Activated CD8-positive, alpha-beta T cell treated with anti-CD3 and anti-CD28 coated beads, Interleukin-2, amount 10 ng/mL, durations not matched to agents 7 days and 5 days (primary cell): ENCODE measurements around the gene GIGYF2. TPM values are rescaled to one million over a fixed set of nuclear protein-coding genes. Genes with fewer than 3 reads are reported as not detected.

Experiments used
- ATAC-seq: fragments of 150-1000 bp; cut with Tn5 transposase; one replicate; pipeline ENCODE4 v1.10.0; 2021; ENCODE audit warnings: moderate library complexity
- CTCF ChIA-PET: fragments of 350-600 bp; sonication (Branson Sonifier 250); formaldehyde crosslinking; loops from one replicate; lab custom pipeline; 2021; ENCODE audit warnings: antibody characterized with exemption; lab: Charles Lee
- POLR2A ChIA-PET: fragments of 350-600 bp; sonication (Branson Sonifier 250); formaldehyde crosslinking; loops from one replicate; lab custom pipeline; 2021; ENCODE audit warnings: antibody characterized with exemption; lab: Charles Lee
- DNase-seq: peaks from one replicate; pipeline ENCODE4 v3.0.0-alpha.2; 2020
- H3K27ac Mint-ChIP-seq: one replicate; pipeline ENCODE4 v1.8.0; 2021; ENCODE audit warnings: mild to moderate bottlenecking, mixed read lengths
- H3K27me3 Mint-ChIP-seq: one replicate; pipeline ENCODE4 v1.8.0; 2021; ENCODE audit warnings: low read depth, mixed read lengths
- H3K36me3 Mint-ChIP-seq: one replicate; pipeline ENCODE4 v1.8.0; 2021; ENCODE audit warnings: low read depth, mixed read lengths
- H3K4me1 Mint-ChIP-seq: one replicate; pipeline ENCODE4 v1.8.0; 2021; ENCODE audit warnings: low read depth, mixed read lengths
- H3K4me3 Mint-ChIP-seq: one replicate; pipeline ENCODE4 v1.8.0; 2021; ENCODE audit warnings: mild to moderate bottlenecking, mixed read lengths
- H3K9me3 Mint-ChIP-seq: one replicate; pipeline ENCODE4 v1.8.0; 2022; ENCODE audit warnings: mixed read lengths; ENCODE audit not compliant: insufficient read depth
- total RNA-seq, 2 experiments: library from RNA; stranded (reverse); gene quantifications; one replicate each; pipeline ENCODE4 v1.2.3, GENCODE V29; 2021

GIGYF2 gene
- total RNA-seq, 2 experiments from 2014 or later, result 59.3 to 61.7 TPM

GRCh38 chr2:232771870-232772269 lies 74.7 kb downstream of the GIGYF2 start:
- Mint-ChIP-seq H3K4me1 (peaks cover 23% of the 10 kb centered on the region), H3K27me3 (no peaks in the 10 kb centered on the region), H3K4me3 (no peak overlapping the region), H3K27ac (peak overlapping the region; percentile 85), H3K36me3 (peaks cover 45% of the 10 kb centered on the region), H3K9me3 (no peaks in the 10 kb centered on the region)
- POLR2A ChIA-PET, result interaction anchor here (0.6 kb wide), 1 partner anchor 26 kb away, joined by 4 read pairs; no protein-coding TSS in a partner anchor
- no peak for ATAC-seq
- DNase-seq, result no peak
- CTCF ChIA-PET, result interaction anchor here (0.7 to 2.6 kb wide), 6 partner anchors 8 to 167 kb away, joined by 3 to 9 read pairs (median 3); no protein-coding TSS in a partner anchor

GRCh38 chr2:232772531-232772930 lies 75.4 kb downstream of the GIGYF2 start:
- Mint-ChIP-seq H3K9me3 (no peaks in the 10 kb centered on the region), H3K27me3 (no peaks in the 10 kb centered on the region), H3K27ac (peak overlapping the region; percentile 85), H3K4me3 (no peak overlapping the region), H3K4me1 (peaks cover 23% of the 10 kb centered on the region), H3K36me3 (peaks cover 45% of the 10 kb centered on the region)
- CTCF ChIA-PET, result interaction anchor here (1.1 to 2.6 kb wide), 9 partner anchors 11 to 167 kb away, joined by 3 to 9 read pairs (median 4); no protein-coding TSS in a partner anchor
- DNase-seq (peak; percentile 33), ATAC-seq (peak; percentile 88)
- POLR2A ChIA-PET, result interaction anchor here (0.8 kb wide), 1 partner anchor 75 kb away, joined by 3 read pairs; the partner anchor contains the start of gene GIGYF2

DNA sequence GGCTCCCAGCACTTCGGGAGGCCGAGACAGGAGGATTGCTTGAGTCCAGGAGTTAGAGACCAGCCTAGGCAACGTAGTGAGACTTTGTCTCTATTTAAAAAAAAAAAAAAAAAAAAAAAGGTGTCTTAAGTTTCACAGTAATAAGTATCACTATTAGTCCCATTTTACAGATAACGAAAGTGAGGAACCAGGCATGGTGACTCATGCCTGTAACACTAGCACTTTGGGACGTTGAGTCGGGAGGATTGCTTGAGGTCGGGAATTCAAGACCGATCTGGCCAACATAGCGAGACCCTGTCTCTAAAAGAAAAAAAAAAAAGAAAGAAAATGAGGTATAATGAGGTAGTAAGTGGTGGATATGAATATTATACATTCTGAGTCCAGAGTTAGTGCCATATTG lies 76.7 kb downstream of the GIGYF2 start:
- no peak for DNase-seq
- Mint-ChIP-seq H3K9me3 (no peaks in the 10 kb centered on the region), H3K36me3 (peaks cover 36% of the 10 kb centered on the region), H3K4me1 (peaks cover 23% of the 10 kb centered on the region), H3K27ac (no peak overlapping the region), H3K4me3 (no peak overlapping the region), H3K27me3 (no peaks in the 10 kb centered on the region)
- ATAC-seq, result no peak
- CTCF ChIA-PET, result interaction anchor here (0.9 to 2.6 kb wide), 8 partner anchors 8 to 169 kb away, joined by 3 to 9 read pairs (median 4); no protein-coding TSS in a partner anchor
- POLR2A ChIA-PET, result no interaction called here

DNA sequence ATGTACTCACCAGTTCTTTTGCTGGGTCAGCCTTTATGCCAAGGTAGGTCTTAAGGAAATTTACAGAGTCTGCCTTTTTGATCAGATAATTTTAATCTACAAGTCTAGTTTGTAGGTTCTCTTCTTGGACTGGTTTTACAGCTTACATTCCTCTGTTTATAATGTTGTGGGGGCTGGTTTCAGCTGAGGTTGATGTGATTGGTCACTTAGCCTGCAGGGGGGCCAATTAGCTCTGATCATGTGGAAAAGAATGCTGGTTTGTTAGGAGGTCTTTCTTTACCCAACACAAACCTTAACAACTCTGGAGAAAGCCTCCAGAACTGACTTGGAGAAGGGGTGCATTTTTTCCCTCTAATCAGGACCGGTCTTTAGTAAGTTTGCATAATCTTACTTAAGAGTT lies 79.3 kb downstream of the GIGYF2 start, which contains the start of gene KCNJ13:
Gene KCNJ13, minus strand, starts transcription at position 131 of the 400 bp plus-strand sequence. CDS start 5,203 bp downstream, outside the sequence.
- Mint-ChIP-seq H3K4me3 (no peak within 1 kb of the TSS), H3K27me3 (no peaks in the 10 kb centered on the region), H3K27ac (no peak within 1 kb of the TSS), H3K4me1 (peaks cover 17% of the 10 kb centered on the region), H3K9me3 (no peaks in the 10 kb centered on the region), H3K36me3 (peaks cover 24% of the 10 kb centered on the region)
- CTCF ChIA-PET, result no interaction called here
- DNase-seq (no peak), ATAC-seq (no peak)
- POLR2A ChIA-PET, result no interaction called here

GRCh38 chr2:232777276-232777675 lies 80.1 kb downstream of the GIGYF2 start:
- POLR2A ChIA-PET, result no interaction called here

GRCh38 chr2:232779465-232779864 lies 82.3 kb downstream of the GIGYF2 start:
- ATAC-seq, result no peak
- Mint-ChIP-seq H3K4me1 (peaks cover 8% of the 10 kb centered on the region), H3K27me3 (no peaks in the 10 kb centered on the region), H3K36me3 (peaks cover 19% of the 10 kb centered on the region), H3K4me3 (no peak overlapping the region), H3K9me3 (no peaks in the 10 kb centered on the region), H3K27ac (no peak overlapping the region)
- CTCF ChIA-PET, result interaction anchor here (1.4 kb wide), 1 partner anchor 472 kb away, joined by 3 read pairs; the partner anchor contains the start of gene ATG16L1
- no peak for DNase-seq
- POLR2A ChIA-PET, result no interaction called here

More at GRCh38 chr2:232777276-232777675, 80.1 kb downstream of the GIGYF2 start:
- Mint-ChIP-seq H3K9me3 (no peaks in the 10 kb centered on the region), H3K4me3 (no peak overlapping the region), H3K27ac (no peak overlapping the region), H3K36me3 (peaks cover 25% of the 10 kb centered on the region), H3K27me3 (no peaks in the 10 kb centered on the region), H3K4me1 (peaks cover 16% of the 10 kb centered on the region)
- ATAC-seq, result no peak
- DNase-seq, result no peak
- CTCF ChIA-PET, result no interaction called here

DNA sequence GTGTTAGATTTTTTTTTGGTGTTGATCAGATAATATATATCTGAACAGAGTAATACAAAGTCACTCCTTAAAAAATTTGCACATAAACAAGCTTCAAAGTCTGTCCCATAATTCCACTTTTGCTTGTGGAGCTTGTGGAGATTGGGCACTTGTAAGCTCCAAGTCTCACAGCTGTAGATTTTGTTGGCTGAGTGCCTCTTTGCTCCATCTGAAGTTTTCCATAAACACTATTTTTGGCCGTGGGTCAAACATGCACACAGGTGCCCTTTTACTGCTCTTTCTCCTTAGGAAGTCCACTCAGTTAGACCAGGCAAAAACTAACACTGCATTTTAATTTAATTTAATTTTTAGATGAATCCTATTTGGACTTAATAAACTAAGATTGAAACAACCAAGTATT lies 82.8 kb downstream of the GIGYF2 start:
- ChIA-PET CTCF (interaction anchor here (1.2 to 1.4 kb wide), 2 partner anchors 9 to 471 kb away, joined by 3 read pairs; partner anchors contain the start of gene ATG16L1), POLR2A (no interaction called here)
- no peak overlapping the region for H3K27ac Mint-ChIP-seq
- H3K27me3 Mint-ChIP-seq, result no peaks in the 10 kb centered on the region
- H3K9me3 Mint-ChIP-seq, result no peaks in the 10 kb centered on the region
- DNase-seq, result no peak
- peaks cover 8% of the 10 kb centered on the region for H3K4me1 Mint-ChIP-seq
- no peak overlapping the region for H3K4me3 Mint-ChIP-seq
- no peak for ATAC-seq
- peaks cover 23% of the 10 kb centered on the region for H3K36me3 Mint-ChIP-seq

DNA sequence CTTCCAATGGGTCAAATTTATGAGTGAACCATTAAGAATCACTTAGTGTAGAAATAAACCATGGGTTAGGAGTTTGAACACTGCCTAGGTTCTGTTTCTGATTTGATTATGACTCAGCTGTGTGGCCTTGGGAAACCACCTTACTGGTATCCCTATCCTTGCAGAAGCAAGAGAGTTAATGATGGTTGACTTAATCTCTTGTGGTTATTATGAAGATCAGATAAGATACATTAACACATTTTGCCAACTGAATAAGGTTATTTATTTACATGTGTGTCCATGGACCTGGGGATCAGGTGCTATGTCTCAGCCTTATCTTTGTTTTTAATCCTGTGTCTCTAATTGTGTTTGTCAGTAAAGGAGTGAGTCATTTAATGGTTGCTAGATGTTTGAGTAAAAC lies 84.6 kb downstream of the GIGYF2 start:
- POLR2A ChIA-PET, result no interaction called here
- no peak overlapping the region for H3K27ac Mint-ChIP-seq
- ATAC-seq (peak; percentile 88), DNase-seq (peak; percentile 32)
- peaks cover 8% of the 10 kb centered on the region for H3K4me1 Mint-ChIP-seq
- H3K4me3 Mint-ChIP-seq, result no peak overlapping the region
- H3K9me3 Mint-ChIP-seq, result no peaks in the 10 kb centered on the region
- H3K27me3 Mint-ChIP-seq, result no peaks in the 10 kb centered on the region
- CTCF ChIA-PET, result interaction anchor here (1.2 kb wide), 1 partner anchor 8 kb away, joined by 3 read pairs; no protein-coding TSS in a partner anchor
- H3K36me3 Mint-ChIP-seq, result peaks cover 23% of the 10 kb centered on the region

DNA sequence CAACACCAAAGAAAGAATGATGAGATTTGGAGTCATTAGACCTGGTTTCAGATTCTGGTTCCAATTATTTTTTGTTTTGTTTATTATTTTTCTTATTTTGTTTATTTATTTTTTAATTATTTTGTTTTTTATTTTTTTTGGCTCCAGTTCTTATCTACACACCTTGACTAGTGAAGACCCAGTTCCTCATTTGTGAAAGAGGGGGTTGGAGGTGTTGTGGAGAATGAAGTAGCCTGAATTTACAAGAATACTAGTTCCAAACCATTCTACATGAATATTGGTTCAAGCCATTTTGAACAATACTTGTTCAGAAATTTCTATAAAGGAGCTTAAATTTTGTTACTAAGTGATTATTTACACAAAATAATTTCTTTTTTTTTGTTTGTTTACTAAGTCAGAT lies 86.1 kb downstream of the GIGYF2 start:
- no peak for ATAC-seq
- ChIA-PET CTCF (interaction anchor here (1.3 to 2.0 kb wide), 3 partner anchors 9 to 26 kb away, joined by 3 to 10 read pairs (median 9); no protein-coding TSS in a partner anchor), POLR2A (no interaction called here)
- Mint-ChIP-seq H3K4me3 (no peak overlapping the region), H3K27me3 (no peaks in the 10 kb centered on the region), H3K4me1 (peaks cover 8% of the 10 kb centered on the region), H3K27ac (no peak overlapping the region), H3K9me3 (no peaks in the 10 kb centered on the region), H3K36me3 (peaks cover 32% of the 10 kb centered on the region)
- DNase-seq, result no peak

GRCh38 chr2:232787806-232788205 lies 90.7 kb downstream of the GIGYF2 start:
- Mint-ChIP-seq H3K9me3 (no peaks in the 10 kb centered on the region), H3K27ac (no peak overlapping the region), H3K4me1 (no peaks in the 10 kb centered on the region), H3K27me3 (no peaks in the 10 kb centered on the region), H3K4me3 (no peak overlapping the region), H3K36me3 (peaks cover 50% of the 10 kb centered on the region)
- ChIA-PET POLR2A (no interaction called here), CTCF (interaction anchor here (1.0 kb wide), 1 partner anchor 17 kb away, joined by 3 read pairs; no protein-coding TSS in a partner anchor)
- no peak for ATAC-seq
- no peak for DNase-seq

DNA sequence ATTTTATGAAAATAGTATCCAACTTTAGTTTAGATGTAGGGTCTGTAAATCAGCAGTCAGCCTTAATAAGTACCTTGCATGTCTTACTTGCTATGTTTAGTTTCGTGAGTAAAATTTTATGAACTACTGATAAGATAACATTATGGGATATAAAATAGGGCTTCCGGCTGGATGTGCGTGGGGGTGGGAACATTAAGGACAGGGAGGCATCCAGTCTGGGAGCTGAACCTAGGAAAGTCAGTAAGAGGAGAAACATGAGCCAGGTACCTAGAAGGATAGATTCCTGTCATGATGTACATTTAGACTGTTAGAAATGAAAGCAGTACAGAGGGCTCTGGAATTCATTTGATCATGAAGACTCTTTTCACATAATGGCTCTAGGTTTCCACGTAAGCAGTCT lies 92.0 kb downstream of the GIGYF2 start:
- no peaks in the 10 kb centered on the region for H3K27me3 Mint-ChIP-seq
- H3K4me3 Mint-ChIP-seq, result no peak overlapping the region
- H3K9me3 Mint-ChIP-seq, result no peaks in the 10 kb centered on the region
- H3K4me1 Mint-ChIP-seq, result no peaks in the 10 kb centered on the region
- DNase-seq (no peak), ATAC-seq (no peak)
- peaks cover 47% of the 10 kb centered on the region for H3K36me3 Mint-ChIP-seq
- no peak overlapping the region for H3K27ac Mint-ChIP-seq
- ChIA-PET POLR2A (no interaction called here), CTCF (no interaction called here)

DNA sequence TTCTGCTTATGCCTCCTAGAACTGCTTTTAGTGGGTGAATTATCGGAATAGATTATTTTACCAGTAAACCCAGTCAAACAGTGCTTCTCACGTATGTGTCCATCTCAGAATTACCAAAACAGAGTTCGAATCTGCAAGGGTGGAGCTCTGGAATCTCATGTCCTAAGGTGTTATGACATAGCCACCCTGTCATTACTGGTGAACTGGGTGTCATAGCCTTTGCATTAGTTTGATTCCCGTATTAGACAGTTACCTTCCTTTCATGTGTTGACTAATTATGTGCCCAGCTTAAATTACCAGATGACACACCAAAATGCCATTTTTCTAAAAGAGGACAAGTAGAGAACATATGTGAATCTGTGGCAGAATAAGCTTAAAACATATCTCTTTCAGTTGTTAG lies 94.4 kb downstream of the GIGYF2 start:
- H3K27ac Mint-ChIP-seq, result no peak overlapping the region
- H3K9me3 Mint-ChIP-seq, result no peaks in the 10 kb centered on the region
- DNase-seq (no peak), ATAC-seq (no peak)
- POLR2A ChIA-PET, result no interaction called here
- H3K4me1 Mint-ChIP-seq, result no peaks in the 10 kb centered on the region
- no peaks in the 10 kb centered on the region for H3K27me3 Mint-ChIP-seq
- CTCF ChIA-PET, result interaction anchor here (1.3 to 1.5 kb wide), 2 partner anchors 8 to 18 kb away, joined by 3 read pairs; no protein-coding TSS in a partner anchor
- H3K36me3 Mint-ChIP-seq, result peaks cover 50% of the 10 kb centered on the region
- no peak overlapping the region for H3K4me3 Mint-ChIP-seq
